A673 (cell line): ENCODE results near the gene RSAD2. TPM values are rescaled to one million over a fixed set of nuclear protein-coding genes. Genes with fewer than 3 reads are reported as not detected.

Experiments
- BruUV-seq: library from RNA; stranded (reverse); fragments of 400-500 nt; replicated peaks from 2 replicates; lab custom pipeline; 2021; lab: Mats Ljungman, UMichigan
- CTCF ChIA-PET: fragments of 300-600 bp; sonication (Branson Sonifier 250); formaldehyde crosslinking; loops from one replicate; lab custom pipeline; 2022; ENCODE audit warnings: antibody characterized with exemption; lab: Charles Lee
- POLR2A ChIA-PET: fragments of 300-600 bp; sonication (Branson Sonifier 250); formaldehyde crosslinking; loops from one replicate; lab custom pipeline; 2022; ENCODE audit warnings: antibody characterized with exemption; ENCODE audit not compliant: low non-redundant PET; lab: Charles Lee
- DNase-seq: peaks from one replicate; pipeline ENCODE4 v3.0.0-alpha.2; 2015; ENCODE audit warnings: low spot score
- H3K27ac ChIP-seq: fragments of 200-600 bp; sonication (generic); 2 replicates; pipeline ENCODE4 v1.5.1; 2016; ENCODE audit warnings: mixed run types, low read depth, mild to moderate bottlenecking, mixed read lengths, antibody characterized with exemption, low read length; ENCODE audit not compliant: poor library complexity, severe bottlenecking
- H3K27me3 ChIP-seq: fragments of 200-600 bp; sonication (generic); replicated peaks from 2 replicates; pipeline ENCODE4 v1.6.1; 2017; ENCODE audit warnings: mixed run types, low read depth, mild to moderate bottlenecking, mixed read lengths, antibody characterized with exemption, low read length; ENCODE audit not compliant: insufficient read depth, poor library complexity
- H3K36me3 ChIP-seq: fragments of 200-600 bp; sonication (generic); 2 replicates; pipeline ENCODE4 v1.6.1; 2016; ENCODE audit warnings: mixed run types, mild to moderate bottlenecking, mixed read lengths, antibody characterized with exemption, low read length; ENCODE audit not compliant: insufficient read depth, poor library complexity, severe bottlenecking
- H3K4me1 ChIP-seq: fragments of 200-600 bp; sonication (generic); 2 replicates; pipeline ENCODE4 v1.6.1; 2017; ENCODE audit warnings: mixed run types, mild to moderate bottlenecking, mixed read lengths, antibody characterized with exemption, low read length; ENCODE audit not compliant: insufficient read depth, poor library complexity, severe bottlenecking
- H3K4me3 ChIP-seq: fragments of 200-600 bp; sonication (generic); 2 replicates; pipeline ENCODE4 v1.5.1; 2016; ENCODE audit warnings: low read depth, mixed run types, mild to moderate bottlenecking, mixed read lengths, low read length; ENCODE audit not compliant: poor library complexity, severe bottlenecking
- H3K9me3 ChIP-seq: fragments of 200-600 bp; sonication (generic); 2 replicates; pipeline ENCODE4 v1.6.1; 2016; ENCODE audit warnings: mixed run types, low read depth, mild to moderate bottlenecking, mixed read lengths, antibody characterized with exemption, low read length; ENCODE audit not compliant: poor library complexity, severe bottlenecking
- CTCF ChIP-seq: fragments of 300-800, 200-600 bp; sonication (generic); conservative IDR thresholded peaks from 2 replicates; pipeline ENCODE4 v1.5.1; 2017; ENCODE audit warnings: low read depth, mild to moderate bottlenecking, antibody characterized with exemption, low read length, moderate library complexity, mixed read lengths
- EZH2 ChIP-seq: fragments of 200-600 bp; sonication (generic); IDR thresholded peaks from 2 replicates; pipeline ENCODE4 v1.6.1; 2017; ENCODE audit warnings: borderline replicate concordance, low read depth, mild to moderate bottlenecking, mixed read lengths, antibody characterized with exemption, low read length; ENCODE audit not compliant: poor library complexity, severe bottlenecking
- intact Hi-C: fragments of 100-400 bp; cut with micrococcal nuclease; formaldehyde crosslinking; loops from one replicate; pipeline ENCODE4 v1.10.0; 2022; ENCODE audit not compliant: unreplicated experiment
- total RNA-seq: library from RNA; stranded (reverse); gene quantifications from 2 replicates; pipeline ENCODE4 v1.2.3, GENCODE V29; 2021

Gene RSAD2
- total RNA-seq, 1 experiment from 2014 or later, result 2.2 TPM

- H3K4me3 ChIP-seq, result no peak overlapping the region
- TF ChIP-seq EZH2, result no peak
- no peak for TF ChIP-seq CTCF
- no peaks in the 10 kb centered on the region for H3K9me3 ChIP-seq
- intact Hi-C loops, result no loop called here
- no peak overlapping the region for H3K27ac ChIP-seq
- ChIA-PET CTCF (no interaction called here), POLR2A (no interaction called here)
- no TSS peak for BruUV-seq
- H3K36me3 ChIP-seq, result no peaks in the 10 kb centered on the region
- no peak for DNase-seq
- no peaks in the 10 kb centered on the region for H3K27me3 ChIP-seq
- H3K4me1 ChIP-seq, result no peaks in the 10 kb centered on the region
Measured at GRCh38 chr2:6909431-6910385, 32.1 kb downstream of the RSAD2 start.

- Histone ChIP-seq H3K27me3 (no peaks in the 10 kb centered on the region), H3K4me3 (no peak overlapping the region), H3K9me3 (no peaks in the 10 kb centered on the region), H3K4me1 (no peaks in the 10 kb centered on the region), H3K27ac (no peak overlapping the region), H3K36me3 (no peaks in the 10 kb centered on the region)
- ChIA-PET CTCF (no interaction called here), POLR2A (interaction anchor here (0.6 kb wide), 1 partner anchor 355 kb away, joined by 6 read pairs; no protein-coding TSS in a partner anchor)
- TF ChIP-seq CTCF, result no peak
- no peak for TF ChIP-seq EZH2
- no peak for DNase-seq
- no TSS peak for BruUV-seq
- intact Hi-C loops, result no loop called here
Measured at GRCh38 chr2:6911721-6912120, 34.1 kb downstream of the RSAD2 start.

- TF ChIP-seq EZH2 (no peak), CTCF (no peak)
Measured at GRCh38 chr2:6913415-6914157, 36.0 kb downstream of the RSAD2 start.

More at GRCh38 chr2:6913415-6914157, 36.0 kb downstream of the RSAD2 start:
- no TSS peak for BruUV-seq
- no peak overlapping the region for H3K4me3 ChIP-seq
- no peaks in the 10 kb centered on the region for H3K9me3 ChIP-seq
- peaks cover 4% of the 10 kb centered on the region for H3K4me1 ChIP-seq
- no peak for DNase-seq
- intact Hi-C loops, result no loop called here
- H3K36me3 ChIP-seq, result no peaks in the 10 kb centered on the region
- ChIA-PET POLR2A (no interaction called here), CTCF (no interaction called here)
- no peaks in the 10 kb centered on the region for H3K27me3 ChIP-seq
- no peak overlapping the region for H3K27ac ChIP-seq
